Mucosa of gallbladder (tissue), 1 donor: Measurements from ENCODE around the gene HCFC1R1. TPM values are rescaled to one million over a fixed set of nuclear protein-coding genes. Genes with fewer than 3 reads are reported as not detected.
"Not testable (repeated sequence)": the region's sequence is repeated elsewhere in the genome, so short reads cannot be mapped to it uniquely, and the experiment has no call there.

Experiments used
- DNase-seq: peaks from one replicate; pipeline ENCODE4 v3.0.0-alpha.2; 2020; ENCODE audit warnings: low spot score
- total RNA-seq: library from RNA; stranded (reverse); gene quantifications from one replicate; pipeline ENCODE4 v1.2.1, GENCODE V29; 2021
- donor health status: DM: no; HTN: no; CAD: no.

Gene HCFC1R1
- total RNA-seq, 1 donor from 2014 or later, result 54.6 TPM

DNA sequence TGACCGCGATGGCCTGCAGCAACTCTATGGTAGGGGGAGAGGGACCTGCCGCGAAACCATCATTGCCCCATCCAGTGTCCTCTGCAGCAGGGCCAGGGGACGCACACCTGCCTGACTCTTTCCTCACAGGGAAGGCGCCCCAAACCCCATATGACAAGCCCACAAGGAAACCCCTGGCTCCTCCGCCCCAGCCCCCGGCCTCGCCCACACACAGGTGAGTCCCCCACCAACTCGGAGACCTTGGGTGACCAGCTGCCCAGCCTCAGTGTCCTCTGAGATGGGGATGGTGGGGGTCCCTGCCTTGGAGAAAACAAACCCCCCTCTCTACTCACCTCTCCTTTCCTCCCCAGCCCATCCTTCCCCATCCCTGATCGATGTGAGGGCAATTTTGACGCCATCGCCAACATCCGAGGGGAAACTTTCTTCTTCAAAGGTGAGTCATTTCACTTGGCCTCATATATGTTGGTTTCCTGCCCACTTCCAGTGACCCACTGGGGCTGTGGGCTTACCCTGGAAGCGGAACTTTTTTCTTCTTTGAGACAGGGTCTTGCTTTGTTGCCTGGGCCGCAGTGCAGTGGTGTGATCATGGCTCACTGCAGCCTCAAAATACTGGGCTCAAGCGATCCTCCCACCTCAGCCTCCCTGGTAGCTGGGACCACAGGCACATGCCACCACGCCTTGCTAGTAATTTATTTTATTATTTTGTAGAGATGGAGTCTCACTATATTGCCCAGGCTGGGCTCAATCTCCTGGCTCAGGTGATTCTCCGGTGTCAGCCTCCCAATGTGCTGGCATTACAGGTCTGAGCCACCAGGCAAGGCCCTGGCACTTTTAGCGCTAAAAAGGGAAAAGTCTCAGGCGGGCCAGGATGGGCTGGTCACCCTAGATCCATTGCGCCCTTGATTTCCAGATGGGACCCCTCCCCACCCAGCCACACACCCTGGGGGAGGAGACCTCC, 33.7 kb upstream of the HCFC1R1 start:
- no peak for DNase-seq

DNA sequence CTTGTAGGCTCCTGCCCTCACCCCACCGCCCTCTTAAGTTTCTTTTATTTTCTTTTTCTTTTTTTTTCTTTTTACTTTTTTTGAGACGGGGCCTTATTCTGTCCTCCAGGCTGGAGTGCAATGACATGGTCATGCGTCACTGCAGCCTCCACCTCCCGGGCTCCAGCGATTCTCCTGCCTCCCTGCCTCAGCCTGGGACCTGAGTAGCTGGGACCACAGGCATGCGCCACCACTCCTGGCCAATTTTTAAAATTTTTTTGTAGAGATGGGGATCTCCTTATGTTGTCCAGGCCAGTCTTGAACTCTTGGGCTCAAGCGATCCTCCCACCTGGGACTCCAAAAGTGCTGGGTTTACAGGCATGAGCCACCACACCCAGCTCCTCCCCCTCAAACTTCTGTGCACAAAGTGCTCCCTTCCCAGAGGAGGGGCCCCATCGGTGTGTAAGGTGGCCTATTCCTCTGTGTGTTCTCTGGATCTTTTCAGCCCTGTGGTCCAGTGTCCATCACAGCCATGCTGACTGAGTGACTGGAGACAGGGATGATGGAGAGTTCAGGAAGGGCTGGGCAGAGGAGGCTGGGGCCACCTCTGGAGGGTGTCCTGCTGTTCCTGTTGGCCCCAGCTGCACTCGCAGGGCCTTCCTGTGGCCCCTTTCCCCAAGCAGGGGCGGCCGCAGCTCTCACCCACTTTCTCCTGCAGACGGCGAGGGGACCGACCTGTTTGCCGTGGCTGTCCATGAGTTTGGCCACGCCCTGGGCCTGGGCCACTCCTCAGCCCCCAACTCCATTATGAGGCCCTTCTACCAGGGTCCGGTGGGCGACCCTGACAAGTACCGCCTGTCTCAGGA, 32.8 kb upstream of the HCFC1R1 start:
- DNase-seq, result no peak

DNA sequence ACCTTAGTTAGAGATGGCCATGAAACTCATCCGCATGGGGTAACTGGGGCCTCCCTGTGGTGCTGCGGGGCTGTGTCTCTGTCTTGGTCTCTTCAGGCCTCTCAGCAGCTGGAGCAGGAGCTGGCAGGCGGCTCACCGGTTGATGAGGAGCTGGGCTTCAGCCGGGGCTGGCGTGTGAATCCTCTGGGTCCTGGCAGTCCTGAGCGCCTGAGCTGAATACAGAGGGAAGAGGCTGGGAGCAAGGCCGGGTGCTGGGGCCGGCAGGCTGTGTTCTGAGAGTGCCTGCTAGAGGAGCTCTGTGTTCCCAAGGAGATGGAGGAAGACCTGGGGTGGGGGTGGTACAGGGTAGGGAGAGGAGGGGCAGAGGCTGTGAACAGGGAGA, 32.0 kb upstream of the HCFC1R1 start:
- DNase-seq, result not testable (repeated sequence)

DNA sequence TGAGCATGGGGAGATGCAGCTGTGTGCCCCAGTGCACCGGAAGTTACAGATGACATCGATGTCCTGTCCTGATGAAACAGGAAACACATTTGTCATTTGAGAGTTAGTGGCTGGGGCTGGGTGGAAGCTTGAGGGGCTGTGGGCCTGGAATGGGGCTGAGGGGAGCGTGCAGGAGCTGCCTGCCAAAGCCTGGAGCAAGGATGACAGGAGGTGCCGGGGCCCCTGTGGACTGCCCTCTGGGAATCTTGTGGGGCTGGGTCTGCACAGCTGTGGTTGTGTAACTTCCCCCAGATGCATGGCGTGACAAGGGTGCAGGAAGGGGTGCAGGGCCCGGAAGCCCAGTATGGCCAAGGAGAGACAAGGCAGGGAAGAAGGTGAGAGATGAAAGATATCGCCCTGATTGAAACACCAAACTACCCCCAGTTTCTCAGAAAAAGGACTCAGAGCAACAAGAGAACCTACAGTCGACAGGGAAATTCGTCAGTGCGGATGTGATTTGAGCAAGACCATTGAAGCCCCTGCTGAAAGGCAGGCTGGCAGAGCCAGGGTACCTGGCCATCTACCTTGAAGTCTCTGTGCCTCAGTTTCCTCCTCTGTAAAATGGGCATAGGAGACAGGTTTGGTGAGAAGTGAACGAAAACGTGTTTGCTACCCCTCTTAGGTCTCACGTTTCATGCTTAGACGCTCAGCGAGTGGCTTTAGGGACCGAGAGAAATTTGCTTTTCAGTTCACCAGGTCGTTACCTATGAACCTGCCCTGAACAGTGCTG, 31.4 kb upstream of the HCFC1R1 start:
- no peak for DNase-seq

DNA sequence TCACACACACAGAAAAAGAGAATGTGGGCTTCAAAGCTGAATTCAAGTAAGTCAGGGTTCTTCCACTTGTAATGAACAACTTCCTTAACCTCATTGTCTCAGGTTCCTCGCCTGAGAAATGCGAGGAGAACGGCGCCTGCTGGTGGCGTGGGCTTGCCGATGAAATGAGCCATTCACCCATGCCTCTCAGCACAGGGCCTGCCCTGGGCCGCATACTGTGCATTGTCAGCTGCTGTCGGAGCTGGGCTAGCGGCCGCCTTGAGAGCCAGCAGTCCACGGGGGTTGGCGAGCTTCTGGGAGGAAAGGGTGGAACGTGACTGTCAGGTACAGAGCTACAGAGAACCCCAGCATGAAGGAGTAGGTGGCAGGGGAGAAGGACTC, 29.6 kb upstream of the HCFC1R1 start:
- not testable (repeated sequence) for DNase-seq

DNA sequence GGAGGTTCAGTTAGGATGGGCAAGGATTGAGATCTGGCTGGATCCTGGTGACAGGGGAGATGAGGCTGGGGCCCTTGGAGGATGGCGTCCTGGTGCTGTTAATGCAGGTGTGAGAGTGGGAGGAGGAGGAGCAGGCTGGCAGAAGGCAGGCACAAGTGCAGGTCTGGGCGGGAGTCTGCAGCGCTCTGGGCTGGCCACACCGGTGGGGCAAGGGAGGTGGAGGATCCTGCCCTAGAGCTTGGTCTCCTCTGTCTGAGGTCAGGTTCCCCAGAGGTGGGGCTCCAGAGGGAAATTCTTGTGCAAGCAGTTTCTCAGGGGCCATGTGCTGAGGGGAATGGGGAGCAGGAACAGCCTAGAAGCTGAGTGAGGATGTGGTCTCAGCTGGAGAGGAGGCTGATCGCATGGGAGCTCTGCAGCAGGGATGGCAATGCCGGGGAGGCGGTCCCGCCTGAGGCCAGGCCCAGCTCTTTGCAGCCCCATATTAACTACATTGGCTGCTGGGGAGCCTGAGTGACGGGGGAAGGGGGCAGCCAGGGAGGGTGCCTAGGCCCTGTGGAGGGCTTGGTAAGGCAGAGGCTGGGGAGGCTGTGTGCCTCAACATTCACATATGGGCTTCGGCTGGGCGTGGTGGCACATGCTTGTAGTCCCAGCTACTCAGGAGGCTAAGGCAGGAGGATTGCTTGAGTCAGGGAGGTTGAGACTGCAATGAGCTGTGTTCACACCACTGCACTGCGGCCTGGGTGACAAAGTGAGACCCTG, 29.0 kb upstream of the HCFC1R1 start:
- not testable (repeated sequence) for DNase-seq

DNA sequence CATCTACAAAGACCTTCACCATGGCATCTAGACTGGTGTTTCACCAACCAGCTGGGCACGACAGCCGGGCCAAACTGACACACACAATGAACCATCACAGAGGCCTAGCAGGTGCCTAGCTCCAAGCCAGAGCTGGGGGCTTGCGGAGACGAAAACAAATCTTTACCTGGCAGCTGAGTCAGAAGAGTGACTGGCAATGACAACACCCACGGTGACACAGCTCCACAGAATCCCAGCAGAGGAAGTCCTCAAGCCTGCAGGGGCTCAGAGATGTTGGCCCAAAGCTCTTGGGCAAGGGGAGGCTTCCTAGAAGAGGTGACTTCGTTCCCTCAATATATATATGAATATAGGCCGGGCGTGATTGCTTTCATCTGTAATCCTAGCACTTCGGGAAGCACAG, 27.8 kb upstream of the HCFC1R1 start:
- no peak for DNase-seq

DNA sequence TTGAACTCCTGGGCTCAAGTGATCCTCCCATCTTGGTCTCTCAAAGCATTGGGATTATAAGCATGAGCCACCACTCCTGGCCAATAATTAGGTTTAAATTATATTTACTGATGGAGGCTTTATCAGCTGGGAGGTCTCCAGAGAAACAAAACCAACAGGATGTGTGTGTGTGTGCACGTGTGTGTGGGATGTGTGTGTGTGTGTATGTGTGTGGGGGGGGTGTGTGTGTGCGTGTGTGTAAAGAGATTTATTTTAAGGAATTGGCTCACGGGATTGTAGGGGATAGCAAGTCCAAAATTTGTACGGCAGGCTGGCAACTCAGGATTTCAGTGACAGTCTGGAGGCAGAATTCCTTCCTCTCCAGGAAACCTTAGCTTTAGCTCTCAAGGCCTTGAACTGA, 27.3 kb upstream of the HCFC1R1 start:
- no peak for DNase-seq

DNA sequence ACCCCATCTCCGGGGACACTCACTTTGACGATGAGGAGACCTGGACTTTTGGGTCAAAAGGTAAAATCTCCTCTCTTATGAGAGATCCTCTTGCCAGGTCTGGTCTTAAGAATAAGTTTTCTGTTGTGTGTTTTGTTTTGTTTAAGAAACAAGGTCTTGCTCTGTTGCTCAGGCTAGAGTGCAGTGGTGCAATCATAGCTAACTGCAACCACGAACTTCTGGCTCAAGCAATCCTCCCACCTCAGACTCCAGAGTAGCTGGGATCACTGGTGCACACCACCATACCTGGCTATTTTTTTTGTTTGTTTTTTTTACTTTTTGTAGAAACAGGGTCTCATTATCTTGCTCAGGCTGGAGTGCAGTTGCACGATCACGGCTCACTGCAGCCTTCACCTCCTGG, 26.7 kb upstream of the HCFC1R1 start:
- DNase-seq, result no peak

DNA sequence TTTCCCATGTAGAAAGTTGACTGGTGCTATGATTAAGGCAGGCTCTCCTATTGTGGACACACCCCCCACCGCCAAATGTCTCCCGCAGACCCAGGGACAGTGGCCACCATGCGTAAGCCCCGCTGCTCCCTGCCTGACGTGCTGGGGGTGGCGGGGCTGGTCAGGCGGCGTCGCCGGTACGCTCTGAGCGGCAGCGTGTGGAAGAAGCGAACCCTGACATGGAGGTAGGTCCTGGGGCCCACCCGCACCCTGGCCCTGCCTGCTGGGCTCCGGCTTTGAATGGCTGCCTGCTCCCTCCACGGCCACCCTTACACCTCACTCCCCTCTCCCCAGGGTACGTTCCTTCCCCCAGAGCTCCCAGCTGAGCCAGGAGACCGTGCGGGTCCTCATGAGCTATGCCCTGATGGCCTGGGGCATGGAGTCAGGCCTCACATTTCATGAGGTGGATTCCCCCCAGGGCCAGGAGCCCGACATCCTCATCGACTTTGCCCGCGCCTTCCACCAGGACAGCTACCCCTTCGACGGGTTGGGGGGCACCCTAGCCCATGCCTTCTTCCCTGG, 26.3 kb upstream of the HCFC1R1 start:
- no peak for DNase-seq

DNA sequence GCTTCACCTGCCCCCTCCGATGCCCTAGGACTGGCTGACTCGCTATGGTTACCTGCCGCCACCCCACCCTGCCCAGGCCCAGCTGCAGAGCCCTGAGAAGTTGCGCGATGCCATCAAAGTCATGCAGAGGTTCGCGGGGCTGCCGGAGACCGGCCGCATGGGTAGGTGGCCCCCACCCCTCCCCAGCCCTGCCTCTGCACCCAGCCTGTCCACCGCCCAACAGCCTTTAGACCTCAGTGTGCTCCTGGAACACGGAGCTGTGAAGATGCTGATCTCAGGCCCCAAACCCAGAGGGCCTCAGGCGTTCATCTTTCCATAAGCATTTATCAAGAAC, 23.6 kb upstream of the HCFC1R1 start:
- no peak for DNase-seq

DNA sequence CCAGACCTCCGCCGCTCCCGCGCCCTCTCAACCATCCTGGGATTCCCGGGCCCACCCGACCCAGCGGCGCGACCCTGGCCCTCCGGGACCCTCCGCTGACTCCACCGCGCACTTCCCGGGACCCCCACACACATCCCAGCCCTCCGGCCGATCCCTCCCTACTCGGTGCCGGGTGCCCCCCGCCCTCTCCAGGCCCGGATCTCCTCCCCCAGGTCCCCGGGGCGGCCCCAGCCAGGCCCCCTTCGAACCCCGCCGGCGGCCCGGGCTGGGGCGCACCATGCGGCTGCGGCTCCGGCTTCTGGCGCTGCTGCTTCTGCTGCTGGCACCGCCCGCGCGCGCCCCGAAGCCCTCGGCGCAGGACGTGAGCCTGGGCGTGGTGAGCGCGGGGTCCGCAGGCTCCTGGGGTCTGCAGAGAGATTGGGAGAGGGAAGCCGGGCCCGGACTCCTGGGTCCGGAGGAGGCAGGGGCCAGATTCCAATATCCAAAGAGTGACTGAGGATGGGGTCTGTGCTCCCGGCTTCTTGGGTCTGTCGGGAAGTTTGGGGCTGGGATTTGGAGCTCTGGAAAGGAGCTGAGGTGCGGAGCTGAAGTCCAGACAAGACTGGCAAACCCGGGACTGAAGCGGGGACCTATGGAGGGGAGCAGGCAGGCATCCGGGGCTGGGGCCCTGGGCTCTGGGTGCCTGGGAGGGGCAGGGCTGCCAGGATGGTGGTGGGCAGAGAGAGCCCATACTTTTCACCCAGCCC, 23.1 kb upstream of the HCFC1R1 start:
- DNase-seq, result no peak

DNA sequence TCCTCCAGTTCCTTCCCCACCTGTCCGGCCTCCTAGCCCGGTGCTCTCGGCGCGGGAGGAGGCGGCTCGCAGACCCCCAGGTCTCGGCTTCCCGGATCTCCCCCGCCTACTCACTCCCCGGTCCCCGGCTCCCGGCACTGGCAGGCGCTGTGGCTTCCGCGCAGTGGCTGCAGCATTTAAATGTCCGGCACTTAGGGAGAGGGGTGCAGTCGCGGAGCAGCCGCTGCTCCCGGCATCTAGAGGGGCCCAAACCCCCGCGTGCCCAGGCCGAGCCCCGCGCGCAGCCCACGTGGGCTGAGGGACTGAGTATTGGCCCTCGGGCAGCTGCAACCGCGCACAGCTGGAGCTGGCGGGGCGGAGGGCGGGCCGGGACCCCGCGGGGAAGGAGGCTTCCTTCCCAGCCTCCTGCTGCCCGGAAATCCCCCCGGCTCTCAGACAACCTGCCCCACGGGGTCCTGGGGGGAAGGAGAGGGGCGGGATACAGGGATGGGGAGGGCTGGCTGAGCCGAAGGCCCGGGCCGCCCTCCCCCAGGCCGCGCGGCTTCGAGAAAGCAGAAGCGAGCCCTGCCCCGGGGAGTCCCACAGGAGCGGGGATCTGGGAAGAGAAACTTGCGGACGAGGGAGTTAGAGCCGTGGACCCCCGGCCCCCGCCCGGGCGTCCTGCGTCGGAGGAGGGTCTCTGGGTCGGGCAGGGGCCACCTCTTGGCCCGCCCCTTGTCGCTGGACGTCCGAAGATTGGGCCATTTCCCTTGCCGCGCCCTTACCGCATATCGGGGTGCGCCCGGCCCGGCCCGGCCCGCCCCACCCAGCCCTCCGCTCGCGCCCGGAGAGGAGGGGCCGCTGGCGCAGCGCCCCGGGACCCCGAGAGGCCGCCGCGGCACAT, 22.3 kb upstream of the HCFC1R1 start, which contains the start of gene MMP25:
TSS of gene MMP25 (plus strand) at position 804 of the 883 bp plus-strand sequence. CDS start 357 bp downstream, outside the sequence.
- DNase-seq, result no peak

DNA sequence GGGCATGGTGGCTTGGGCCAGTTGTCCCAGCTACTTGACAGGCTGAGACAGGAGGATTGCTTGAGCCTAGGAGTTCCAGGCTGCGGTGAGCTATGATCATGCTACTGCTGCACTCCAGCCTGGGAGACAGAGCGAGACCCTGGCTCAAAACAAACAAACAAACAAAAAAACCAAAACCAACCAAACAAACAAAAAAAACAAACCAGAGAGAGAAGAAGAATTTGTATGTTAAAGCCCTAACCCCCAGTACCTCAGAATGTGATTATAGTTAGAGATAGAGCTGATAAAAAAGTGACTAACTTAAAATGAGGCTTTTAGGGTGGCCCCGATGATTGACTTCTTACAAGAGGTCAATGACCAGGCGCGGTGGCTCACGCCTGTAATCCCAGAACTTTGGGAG, 21.0 kb upstream of the HCFC1R1 start:
- no peak for DNase-seq

DNA sequence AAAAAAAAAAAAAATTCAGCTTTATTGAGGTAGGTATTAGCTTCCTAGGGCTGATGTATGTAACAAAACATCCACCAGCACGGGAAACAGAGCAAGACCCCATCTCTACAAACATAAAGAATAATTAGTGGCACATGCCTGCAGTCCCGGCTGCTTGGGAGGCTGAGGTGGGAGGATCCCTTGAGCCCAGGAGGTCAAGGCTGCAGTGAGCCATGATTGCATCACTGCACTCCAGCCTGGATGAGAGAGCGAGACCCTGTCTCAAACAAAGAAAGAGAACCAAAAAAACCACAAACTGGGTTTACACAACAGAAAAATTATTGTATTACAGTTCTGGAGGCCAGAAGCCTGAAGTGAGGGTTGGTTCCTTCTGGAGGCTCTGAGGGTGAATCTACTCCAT, 18.6 kb upstream of the HCFC1R1 start:
- DNase-seq, result no peak

DNA sequence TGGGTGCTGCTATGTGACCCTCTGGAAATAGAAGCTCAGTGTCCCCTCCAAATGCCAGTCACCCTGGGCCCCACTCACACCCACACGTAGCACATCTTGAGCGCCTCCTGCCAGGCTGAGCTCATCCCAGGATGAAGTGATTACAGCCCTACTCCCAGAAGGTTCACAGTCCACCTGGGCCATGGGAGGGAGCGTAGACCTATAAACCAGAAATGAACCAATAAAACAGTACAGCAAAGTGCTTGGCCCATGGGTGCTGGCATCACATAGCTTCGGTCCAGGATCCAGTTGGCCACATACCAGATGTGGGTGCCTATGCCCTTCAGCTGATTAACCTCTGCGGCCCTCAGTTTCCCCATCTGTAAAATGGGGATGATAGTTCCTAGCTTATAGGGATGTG, 15.2 kb upstream of the HCFC1R1 start:
- no peak for DNase-seq

DNA sequence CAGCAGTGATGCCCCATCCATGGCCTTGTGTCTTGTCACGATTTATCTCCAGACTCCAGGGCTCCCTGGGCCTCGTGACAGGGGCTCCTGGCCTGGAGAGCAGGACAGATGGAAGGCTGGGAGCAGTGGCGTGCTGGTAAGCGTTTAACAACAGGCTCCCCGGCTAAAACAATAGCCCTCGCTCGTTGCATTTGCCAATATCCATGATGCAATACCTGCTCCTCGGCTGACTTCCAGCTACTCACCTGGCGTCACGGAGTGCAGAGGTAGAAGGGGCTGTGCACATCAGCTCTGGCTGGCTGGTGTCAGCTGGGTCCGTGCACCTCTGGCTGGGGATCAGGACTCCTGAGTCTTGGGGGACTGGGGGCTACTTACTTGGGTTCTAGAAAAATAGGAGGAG, 14.5 kb upstream of the HCFC1R1 start:
- DNase-seq, result peak; percentile 80

DNA sequence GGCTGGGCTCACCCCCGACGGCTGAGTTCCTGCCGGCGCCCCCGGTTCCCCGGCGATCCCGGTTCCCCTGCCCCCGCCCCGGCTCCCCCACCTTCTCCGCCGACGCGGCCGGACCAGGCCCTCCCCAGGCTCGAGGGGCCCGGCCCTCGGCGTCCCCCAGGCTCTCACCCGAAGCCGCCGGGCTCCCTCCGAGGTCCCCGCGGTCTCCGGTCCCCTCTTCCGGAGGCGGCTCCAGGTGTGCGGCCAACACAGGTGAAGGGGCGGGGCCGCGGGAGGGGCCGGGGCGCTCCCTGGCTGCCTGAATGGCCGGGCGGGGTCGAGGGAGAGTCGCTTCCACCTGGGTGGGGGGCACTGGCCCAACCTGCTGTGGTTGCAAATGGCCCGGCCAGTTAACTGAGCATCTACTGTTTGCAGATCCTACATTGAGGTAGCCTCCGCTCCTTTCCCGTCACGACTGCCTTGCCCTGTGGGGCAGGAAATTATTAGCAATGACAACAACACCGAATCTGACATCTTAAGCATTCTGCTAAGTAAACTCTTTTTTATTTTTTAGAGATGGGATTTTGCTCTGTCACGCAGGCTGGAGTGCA, 13.1 kb upstream of the HCFC1R1 start, which contains the start of gene BICDL2:
TSS of gene BICDL2 (minus strand) at position 219 of the 590 bp plus-strand sequence. CDS start 1,448 bp downstream, outside the sequence.
- no peak for DNase-seq
